Stimulated activated CD8-positive, alpha-beta memory T cell treated with anti-CD3 and anti-CD28 coated beads, Interleukin-15, amount 100 ng/mL, for 48 hours (primary cell): Measurements from ENCODE around the gene PPHLN1.

ENCODE experiments used
- DNase-seq, 2 donors: peaks; one replicate each; pipeline ENCODE4 v3.0.0-alpha.2; 2020; ENCODE audit warnings: low read depth in 2 of 2

The PPHLN1 gene

GRCh38 chr12:42442311-42442759, 116.4 kb downstream of the PPHLN1 start:
- DNase-seq = no peak

- no peak for DNase-seq
Observed at GRCh38 chr12:42442888-42443287, 116.9 kb downstream of the PPHLN1 start.

DNA sequence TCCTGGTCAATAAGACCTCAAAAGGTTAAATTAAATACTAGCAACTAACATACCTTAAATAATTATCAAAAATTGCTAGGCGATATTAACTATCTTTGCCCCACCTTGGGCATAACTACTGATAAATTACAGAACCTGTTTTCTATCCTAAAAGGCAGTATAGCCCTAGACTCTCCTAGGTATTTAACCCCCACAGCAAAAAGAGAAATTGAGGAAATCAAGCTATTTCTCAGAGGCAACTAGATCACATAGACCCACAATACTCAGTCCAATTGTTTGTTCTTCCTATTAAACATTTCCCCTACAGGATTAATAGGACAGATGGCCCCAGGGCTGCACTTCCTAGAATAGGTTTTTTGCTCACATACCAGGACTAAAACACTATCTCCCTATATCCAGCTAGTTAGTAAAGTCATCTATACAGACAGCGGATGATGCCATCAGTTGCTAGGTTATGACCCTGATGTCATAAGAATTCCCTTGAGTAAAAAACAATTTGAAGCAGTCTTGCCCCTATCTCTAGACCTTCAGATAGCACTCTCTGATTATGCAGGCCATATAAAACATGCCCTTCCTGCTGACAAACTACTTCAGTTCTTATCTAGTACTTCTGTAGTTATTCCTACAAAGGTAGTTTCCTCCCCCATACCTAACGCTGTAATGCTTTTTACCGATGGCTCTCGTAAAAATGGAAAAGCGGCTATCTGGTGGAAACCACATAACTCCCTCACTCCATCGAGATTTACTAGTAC, 118.4 kb downstream of the PPHLN1 start:
- no peak for DNase-seq

- no peak for DNase-seq
Observed at GRCh38 chr12:42445891-42446290, 119.9 kb downstream of the PPHLN1 start.

GRCh38 chr12:42446761-42447160, 120.8 kb downstream of the PPHLN1 start:
- DNase-seq = no peak

GRCh38 chr12:42447371-42447786, 121.4 kb downstream of the PPHLN1 start:
- DNase-seq = no peak

- DNase-seq = no peak
Observed at GRCh38 chr12:42448841-42449240, 122.9 kb downstream of the PPHLN1 start.

- no peak for DNase-seq
Observed at GRCh38 chr12:42450248-42450647, 124.3 kb downstream of the PPHLN1 start.

GRCh38 chr12:42458575-42458974, 132.6 kb downstream of the PPHLN1 start:
- no peak for DNase-seq

DNA sequence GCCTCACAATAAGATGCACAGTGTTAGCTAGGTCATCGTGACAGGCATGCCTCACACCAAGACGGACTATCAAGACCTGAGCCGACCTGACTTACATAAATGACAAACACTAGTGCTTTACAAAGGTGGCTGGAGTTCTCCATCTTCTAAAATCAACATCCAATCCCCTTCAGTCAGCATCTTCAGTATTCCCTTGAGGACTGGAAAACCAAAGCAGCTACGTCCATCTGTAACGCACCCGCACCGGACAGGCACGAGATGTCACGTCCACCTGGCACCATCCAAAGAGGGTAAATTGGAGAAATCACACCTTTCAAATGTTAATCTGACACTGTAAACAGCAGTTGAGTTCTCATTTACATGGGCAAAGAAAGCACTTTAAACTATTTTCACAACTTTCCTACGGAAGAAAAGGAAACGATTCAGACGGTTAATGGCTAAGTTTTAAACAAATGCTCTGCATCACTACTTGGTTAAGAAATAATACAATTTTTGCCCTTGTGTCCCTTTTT, 133.4 kb downstream of the PPHLN1 start:
- no peak for DNase-seq

GRCh38 chr12:42462486-42462885, 136.5 kb downstream of the PPHLN1 start:
- DNase-seq = no peak

DNA sequence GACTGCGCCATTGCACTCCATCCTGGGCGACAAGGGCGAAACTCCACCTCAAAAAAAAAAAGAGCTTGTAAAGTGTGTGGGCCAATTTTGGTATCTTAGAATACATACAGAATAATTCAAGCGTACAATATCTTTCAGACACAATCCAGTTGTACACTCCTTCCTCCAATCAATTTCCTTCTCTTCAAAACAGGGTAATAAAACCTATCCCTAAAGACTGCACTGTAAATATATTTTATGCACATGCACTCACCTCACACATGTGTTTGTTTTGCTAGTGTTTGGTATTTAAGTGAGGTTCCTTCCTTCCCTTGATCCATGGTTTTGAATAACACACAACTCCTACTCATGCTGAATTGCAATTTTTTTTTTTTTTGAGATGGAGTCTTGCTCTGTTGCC, 137.7 kb downstream of the PPHLN1 start:
- DNase-seq = no peak

- DNase-seq = no peak
Observed at GRCh38 chr12:42468341-42468821, 142.4 kb downstream of the PPHLN1 start.

- DNase-seq = no peak
Observed at GRCh38 chr12:42468921-42469320, 143.0 kb downstream of the PPHLN1 start.

DNA sequence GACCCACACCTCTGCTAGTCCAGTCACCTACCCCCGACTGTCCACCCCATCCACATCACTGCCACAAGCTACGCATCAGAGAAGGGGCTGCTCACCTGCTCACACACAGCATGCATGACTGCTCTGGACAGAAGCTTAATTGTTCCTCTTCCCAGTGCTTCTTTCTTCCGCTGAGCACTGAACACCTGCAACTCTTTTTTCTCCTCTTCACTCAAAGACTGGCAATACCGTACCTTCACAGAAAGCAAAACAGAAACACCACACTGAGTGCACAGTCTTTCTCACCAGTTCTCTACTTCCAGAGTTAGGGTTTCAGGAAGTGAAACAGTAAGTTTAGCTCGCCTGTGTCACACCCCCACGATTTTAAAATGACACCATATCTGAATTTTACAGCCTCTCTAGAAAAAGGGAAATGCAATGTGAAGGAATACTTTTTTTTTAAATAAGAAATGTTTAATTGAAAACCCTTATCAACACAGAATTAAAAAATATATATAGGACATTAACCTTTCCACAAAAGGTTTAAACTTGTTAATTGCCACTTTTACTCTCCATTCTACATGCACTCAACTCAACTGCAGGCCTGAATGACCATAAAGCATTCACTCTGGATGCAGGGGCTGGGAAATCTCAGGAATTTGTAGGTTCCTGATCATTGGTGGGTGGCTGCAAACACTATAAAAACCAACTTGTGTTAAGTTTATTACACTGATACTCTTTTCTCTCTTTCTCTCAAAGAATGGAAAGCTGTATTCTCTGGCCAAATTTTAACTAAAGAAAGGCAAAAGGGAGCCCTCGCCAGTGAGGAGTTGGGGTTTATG, 143.6 kb downstream of the PPHLN1 start:
- no peak for DNase-seq

DNA sequence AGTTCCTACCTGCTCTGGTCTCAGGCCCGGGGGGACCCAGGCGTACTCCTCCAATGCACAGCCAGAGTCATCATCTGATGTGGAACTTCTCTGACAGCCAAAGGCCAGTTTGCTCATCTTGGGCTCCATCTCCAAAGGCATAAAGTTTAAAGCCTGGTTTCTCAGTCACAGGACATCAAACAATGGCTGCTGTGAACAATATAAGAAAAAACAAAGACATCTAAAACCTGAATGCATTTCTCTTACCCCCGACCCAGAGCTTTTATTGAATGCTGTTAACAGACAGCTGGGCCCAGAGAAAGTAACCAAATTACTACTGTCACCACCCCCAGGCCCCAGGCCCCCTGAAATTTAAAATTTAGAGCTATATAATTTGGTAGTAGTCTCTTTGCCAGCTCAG, 146.4 kb downstream of the PPHLN1 start:
- DNase-seq = no peak

DNA sequence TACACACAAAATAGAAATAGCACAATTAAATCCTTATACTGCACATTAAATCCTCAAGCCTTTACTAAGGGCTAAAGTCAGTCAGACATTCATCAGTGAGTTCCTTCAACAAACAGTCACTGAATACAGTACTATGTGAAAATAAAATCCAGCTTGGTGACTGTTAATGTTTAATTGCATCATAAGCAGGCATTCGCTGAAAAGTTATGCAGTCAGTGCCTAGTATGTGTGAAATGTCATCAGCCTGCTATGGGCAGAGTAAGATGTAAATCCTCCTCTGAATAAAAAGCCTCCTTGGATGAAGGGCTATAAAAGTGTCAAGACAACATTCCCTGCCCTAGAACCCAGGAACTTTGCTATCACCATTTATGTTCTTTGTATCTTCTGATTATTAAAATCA, 147.2 kb downstream of the PPHLN1 start:
- DNase-seq = no peak

DNA sequence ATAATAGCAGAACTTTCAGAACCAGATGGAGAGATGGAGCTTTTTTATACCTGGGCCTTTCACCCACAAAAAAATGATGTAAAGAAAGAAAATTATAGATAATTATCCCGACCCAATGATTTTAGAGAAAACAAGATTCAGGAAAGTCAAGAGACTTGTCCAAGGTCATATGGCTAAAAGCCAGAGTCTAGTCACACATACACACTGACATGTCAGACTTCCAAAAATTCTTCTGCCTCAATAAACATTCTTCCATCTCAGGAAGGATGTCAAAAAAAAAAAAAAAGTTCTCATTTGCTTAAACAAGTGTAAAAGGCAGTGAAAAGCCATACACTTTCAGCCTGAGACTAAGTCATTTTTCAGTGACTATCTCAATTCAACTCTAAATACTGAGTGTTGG, 147.6 kb downstream of the PPHLN1 start:
- DNase-seq = no peak

- DNase-seq = no peak
Observed at GRCh38 chr12:42474391-42474790, 148.4 kb downstream of the PPHLN1 start.

DNA sequence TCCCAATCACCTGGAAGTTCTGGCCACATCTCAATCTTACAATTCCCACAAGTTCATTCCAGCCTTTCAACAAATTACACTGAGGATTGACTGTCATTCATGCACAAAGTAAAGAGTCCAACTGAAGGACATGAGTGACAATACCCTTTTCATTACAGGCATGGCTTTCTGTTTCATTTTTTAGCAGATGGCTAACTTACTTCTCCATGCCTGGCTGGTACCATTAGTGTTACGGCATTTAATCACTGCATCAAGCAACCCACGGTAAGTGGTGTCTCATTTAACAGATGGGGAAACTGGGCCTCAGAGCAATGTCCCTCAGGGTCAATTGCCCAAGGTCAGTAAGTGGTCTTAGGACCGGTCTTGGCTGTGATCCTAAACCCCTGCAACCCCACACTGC, 149.1 kb downstream of the PPHLN1 start:
- no peak for DNase-seq

DNA sequence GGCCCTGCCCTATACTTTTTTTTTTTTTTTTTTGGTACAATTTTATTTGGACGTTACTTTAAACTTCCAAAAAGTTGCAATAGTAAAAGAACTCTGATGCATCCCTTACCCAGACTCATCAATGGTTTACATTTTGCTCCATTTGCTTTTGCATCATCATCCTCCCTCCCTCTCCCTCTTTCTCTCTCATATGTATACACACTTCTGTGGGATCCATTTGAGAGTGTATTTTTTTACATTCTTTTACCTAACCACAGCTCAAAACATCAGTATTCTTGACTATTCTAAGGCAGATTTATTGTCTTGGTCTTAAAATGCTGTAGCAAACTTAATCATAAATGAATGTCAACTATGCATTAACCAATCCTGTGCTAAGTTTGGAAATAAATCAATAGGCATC, 152.0 kb downstream of the PPHLN1 start:
- no peak for DNase-seq

- DNase-seq = no peak
Observed at GRCh38 chr12:42481368-42481767, 155.4 kb downstream of the PPHLN1 start.
